Liver (tissue), 9 donors: ENCODE measurements around the gene UBASH3B. TPM values are rescaled to one million over a fixed set of nuclear protein-coding genes. Genes with fewer than 3 reads are reported as not detected.

ENCODE experiments used
- DNase-seq: peaks from one replicate; pipeline ENCODE4 v3.0.0-alpha.2; 2017; ENCODE audit warnings: low spot score
- H3K27ac ChIP-seq, 2 donors: one replicate each; pipeline ENCODE4 v1.7.0; 2013; ENCODE audit warnings: inconsistent platforms in 2 of 2, low read length in 2 of 2, control low read depth in 1 of 2, low read depth in 1 of 2, mild to moderate bottlenecking in 1 of 2
- H3K27me3 ChIP-seq, 4 donors: one replicate each; pipeline versions ENCODE4 v1.6.1 to v1.7.0; 2013; ENCODE audit warnings: low read length in 3 of 4, inconsistent platforms in 1 of 4, mild to moderate bottlenecking in 1 of 4, moderate library complexity in 1 of 4; ENCODE audit not compliant: control insufficient read depth in 4 of 4, insufficient read depth in 4 of 4
- H3K36me3 ChIP-seq, 4 donors: one replicate each; pipeline versions ENCODE4 v1.6.1 to v1.7.0; 2013; ENCODE audit warnings: low read length in 3 of 4, mild to moderate bottlenecking in 3 of 4, low read depth in 1 of 4, moderate library complexity in 1 of 4; ENCODE audit not compliant: control insufficient read depth in 4 of 4, insufficient read depth in 3 of 4
- H3K4me1 ChIP-seq, 4 donors: one replicate each; pipeline versions ENCODE4 v1.6.1 to v1.7.0; 2013; ENCODE audit warnings: low read length in 3 of 4, mild to moderate bottlenecking in 3 of 4, moderate library complexity in 1 of 4; ENCODE audit not compliant: control insufficient read depth in 4 of 4, insufficient read depth in 4 of 4
- H3K4me3 ChIP-seq, 3 donors: one replicate each; pipeline versions ENCODE4 v1.6.1 to v1.7.0; 2013; ENCODE audit warnings: low read length in 3 of 3, control low read depth in 1 of 3, low read depth in 1 of 3, mild to moderate bottlenecking in 1 of 3
- H3K9ac ChIP-seq, 2 donors: one replicate each; pipeline ENCODE4 v1.7.0; 2013; ENCODE audit warnings: low read length in 2 of 2, mild to moderate bottlenecking in 2 of 2, moderate library complexity in 2 of 2, control low read depth in 1 of 2, low read depth in 1 of 2
- H3K9me3 ChIP-seq, 4 donors: one replicate each; pipeline versions ENCODE4 v1.6.1 to v1.7.0; 2013; ENCODE audit warnings: low read length in 3 of 4; ENCODE audit not compliant: control insufficient read depth in 4 of 4
- EGR1 ChIP-seq, 2 donors: IDR thresholded peaks; 2 replicates each; pipeline ENCODE4 v1.6.1; 2016 to 2018; ENCODE audit warnings: antibody characterized with exemption in 2 of 2, low read depth in 2 of 2
- FOXA1 ChIP-seq: IDR thresholded peaks from 2 replicates; pipeline ENCODE4 v1.6.1; 2016; ENCODE audit warnings: antibody characterized with exemption
- FOXA2 ChIP-seq: IDR thresholded peaks from 2 replicates; pipeline ENCODE4 v1.6.1; 2016; ENCODE audit warnings: antibody characterized with exemption
- GABPA ChIP-seq, 2 donors: IDR thresholded peaks in 1 of 2; conservative IDR thresholded peaks in 1 of 2; 2 replicates each; pipeline ENCODE4 v1.6.1; 2016; ENCODE audit warnings: antibody characterized with exemption in 2 of 2, mild to moderate bottlenecking in 1 of 2, moderate library complexity in 1 of 2
- HNF4A ChIP-seq, 2 donors: conservative IDR thresholded peaks; 2 replicates each; pipeline ENCODE4 v1.6.1; 2016; ENCODE audit warnings: antibody characterized with exemption in 2 of 2, mild to moderate bottlenecking in 2 of 2
- HNF4G ChIP-seq: IDR thresholded peaks from 2 replicates; pipeline ENCODE4 v1.6.1; 2016; ENCODE audit warnings: antibody characterized with exemption
- JUND ChIP-seq, 2 donors: IDR thresholded peaks; 2 replicates each; pipeline ENCODE4 v1.6.1; 2016; ENCODE audit warnings: antibody characterized with exemption in 2 of 2
- NR2F2 ChIP-seq: IDR thresholded peaks from 2 replicates; pipeline ENCODE4 v1.6.1; 2016; ENCODE audit warnings: antibody characterized with exemption
- RAD21 ChIP-seq, 2 donors: IDR thresholded peaks; 2 replicates each; pipeline ENCODE4 v1.6.1; 2016; ENCODE audit warnings: antibody characterized with exemption in 2 of 2, mild to moderate bottlenecking in 2 of 2
- RXRA ChIP-seq, 2 donors: IDR thresholded peaks; 2 replicates each; pipeline ENCODE4 v1.6.1; 2017 to 2018; ENCODE audit warnings: antibody characterized with exemption in 2 of 2, mild to moderate bottlenecking in 1 of 2
- SP1 ChIP-seq: IDR thresholded peaks from 2 replicates; pipeline ENCODE4 v1.6.1; 2018; ENCODE audit warnings: antibody characterized with exemption, mild to moderate bottlenecking
- TAF1 ChIP-seq: conservative IDR thresholded peaks from 2 replicates; pipeline ENCODE4 v1.6.1; 2016; ENCODE audit warnings: antibody characterized with exemption, mild to moderate bottlenecking
- YY1 ChIP-seq: IDR thresholded peaks from 2 replicates; pipeline ENCODE4 v1.6.1; 2016; ENCODE audit warnings: antibody characterized with exemption, mild to moderate bottlenecking
- WGBS: extraction: QIAGEN DNeasy Blood & Tissue Kit; methylation state at CpG from one replicate; pipeline ENCODE4 v1.1.7; 2013; 5-methylcytosine and 5-hydroxymethylcytosine counted together
- polyA plus RNA-seq, 2 donors: library from polyadenylated mRNA; stranded (reverse) in 1 of 2; unstranded in 1 of 2; fragments of 200-250 nt in 1 of 2; fragments of >200 nt in 1 of 2; fragmentation: Nextera tagmentation in 1 of 2; extraction: Ambion mirVana in 1 of 2; gene quantifications; one replicate each; pipeline versions ENCODE4 v1.2.1 to v1.2.3, GENCODE V29; 2013 to 2015
- total RNA-seq, 2 donors: library from RNA; depleted of rRNA; stranded (reverse); fragments of >200 nt; gene quantifications; one replicate each; pipeline ENCODE4 v1.2.3, GENCODE V29; 2014
- TF ChIP-seq, protein P1 (sequence below): IDR thresholded peaks from 2 replicates; pipeline ENCODE4 v1.6.1; 2016; ENCODE audit warnings: antibody characterized with exemption
- TF ChIP-seq, protein P2 (sequence below): IDR thresholded peaks from 2 replicates; pipeline ENCODE4 v1.6.1; 2016; ENCODE audit warnings: antibody characterized with exemption, mild to moderate bottlenecking
- TF ChIP-seq, protein P3 (sequence below): IDR thresholded peaks from 2 replicates; pipeline ENCODE4 v1.6.1; 2016; ENCODE audit warnings: antibody characterized with exemption
- TF ChIP-seq, protein P4 (sequence below): IDR thresholded peaks from 2 replicates; pipeline ENCODE4 v1.6.1; 2016; ENCODE audit warnings: antibody characterized with exemption
- TF ChIP-seq, protein P5 (sequence below): fragments of 150-350 bp; IDR thresholded peaks from 2 replicates; pipeline ENCODE4 v1.5.1; 2017; ENCODE audit warnings: improper control_type of control experiment, low read depth, low read length; ENCODE audit not compliant: missing input control
- donor health status: healthy.
- donor health status: healthy.
- donor health status: healthy.
- donor health status: healthy.
- donor health status: healthy.

Gene UBASH3B
- total and polyA plus RNA-seq, 4 donors: 0.48 to 5.5 (median 2.5) TPM

DNA sequence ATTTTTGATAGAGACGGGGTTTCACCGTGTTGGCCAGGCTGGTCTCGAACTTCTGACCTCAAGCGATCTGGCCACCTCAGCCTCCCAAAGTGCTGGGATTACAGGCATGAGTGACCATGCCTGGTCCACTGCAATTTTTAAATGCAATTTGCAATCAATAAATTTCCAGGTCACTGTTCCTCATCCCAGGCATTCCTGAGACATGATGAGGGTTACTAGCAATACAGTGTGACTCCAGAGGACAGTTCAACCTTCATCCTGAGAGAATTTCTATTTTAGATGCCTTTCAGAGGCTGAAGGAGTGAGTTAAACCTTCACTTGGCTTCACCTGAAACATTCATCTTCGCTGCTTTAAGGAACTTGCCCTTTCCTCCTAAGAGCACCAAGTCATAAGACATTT is 9.7 kb upstream of the UBASH3B start:
- peaks cover 0 to 2% (median 0%) of the 10 kb centered on the region in 4 donors for H3K27me3 ChIP-seq
- no peak overlapping the region for H3K27ac ChIP-seq
- WGBS: 96% methylated on average over 5 of the region's 5 CpGs
- no peaks in the 10 kb centered on the region for H3K9me3 ChIP-seq
- no peak overlapping the region for H3K4me3 ChIP-seq
- no peaks in the 10 kb centered on the region for H3K4me1 ChIP-seq
- H3K9ac ChIP-seq: no peak overlapping the region
- H3K36me3 ChIP-seq: no peaks in the 10 kb centered on the region
- no peak for TF ChIP-seq HNF4G
- TF ChIP-seq FOXA2: no peak
- no peak for TF ChIP-seq YY1
- TF ChIP-seq HNF4A (conservative IDR thresholded peaks at IDR 0.05): no peak
- no peak for DNase-seq

DNA sequence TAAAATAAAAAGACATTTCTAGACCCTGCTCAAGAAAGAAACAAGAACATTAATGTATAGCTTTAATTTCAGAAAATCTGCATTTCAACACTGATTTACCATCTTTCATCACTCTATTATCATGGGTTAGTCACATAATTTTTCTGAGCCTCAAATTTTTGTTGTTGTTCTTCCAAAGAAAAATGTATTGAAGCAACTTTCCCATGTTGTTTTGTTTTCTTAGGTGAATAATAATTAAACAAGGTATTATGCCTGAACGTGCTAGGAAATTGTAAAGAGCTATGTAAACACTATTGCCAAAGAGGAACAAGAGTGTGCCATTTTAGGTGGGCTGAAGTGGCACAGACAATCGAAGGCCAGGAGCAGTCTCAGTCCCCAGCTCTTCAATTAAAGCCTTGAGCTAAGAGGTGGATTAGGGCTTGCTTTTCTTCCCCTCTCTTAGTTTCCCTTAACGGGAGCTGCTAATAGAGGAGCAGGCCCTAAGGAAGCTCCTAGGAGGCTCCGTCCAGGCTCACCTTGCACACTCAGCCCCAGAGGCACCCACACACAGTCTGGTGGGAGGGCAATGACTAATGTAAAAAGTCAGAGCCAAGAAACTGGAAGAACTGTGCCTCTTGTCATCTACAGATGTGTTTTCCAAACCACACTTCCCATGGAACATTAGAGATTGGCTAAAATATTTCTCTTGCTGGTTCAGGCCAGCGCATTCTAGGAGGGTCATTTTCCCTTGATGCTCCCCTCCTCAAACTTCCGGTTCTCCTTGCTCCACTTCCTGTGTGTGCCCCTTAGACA is 8.8 kb upstream of the UBASH3B start:
- 80% methylated on average over 6 of the region's 6 CpGs for WGBS
- Histone ChIP-seq H3K27me3 (peaks cover 0 to 2% (median 0%) of the 10 kb centered on the region in 4 donors), H3K27ac (no peak overlapping the region), H3K4me1 (no peaks in the 10 kb centered on the region), H3K9me3 (no peaks in the 10 kb centered on the region), H3K4me3 (no peak overlapping the region), H3K9ac (no peak overlapping the region), H3K36me3 (no peaks in the 10 kb centered on the region)
- no peak for DNase-seq
- TF ChIP-seq, protein P1, sequence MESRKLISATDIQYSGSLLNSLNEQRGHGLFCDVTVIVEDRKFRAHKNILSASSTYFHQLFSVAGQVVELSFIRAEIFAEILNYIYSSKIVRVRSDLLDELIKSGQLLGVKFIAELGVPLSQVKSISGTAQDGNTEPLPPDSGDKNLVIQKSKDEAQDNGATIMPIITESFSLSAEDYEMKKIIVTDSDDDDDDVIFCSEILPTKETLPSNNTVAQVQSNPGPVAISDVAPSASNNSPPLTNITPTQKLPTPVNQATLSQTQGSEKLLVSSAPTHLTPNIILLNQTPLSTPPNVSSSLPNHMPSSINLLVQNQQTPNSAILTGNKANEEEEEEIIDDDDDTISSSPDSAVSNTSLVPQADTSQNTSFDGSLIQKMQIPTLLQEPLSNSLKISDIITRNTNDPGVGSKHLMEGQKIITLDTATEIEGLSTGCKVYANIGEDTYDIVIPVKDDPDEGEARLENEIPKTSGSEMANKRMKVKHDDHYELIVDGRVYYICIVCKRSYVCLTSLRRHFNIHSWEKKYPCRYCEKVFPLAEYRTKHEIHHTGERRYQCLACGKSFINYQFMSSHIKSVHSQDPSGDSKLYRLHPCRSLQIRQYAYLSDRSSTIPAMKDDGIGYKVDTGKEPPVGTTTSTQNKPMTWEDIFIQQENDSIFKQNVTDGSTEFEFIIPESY: no peak
- TF ChIP-seq RAD21 (IDR thresholded peaks at IDR 0.05) (no peak), SP1 (no peak), FOXA1 (no peak), FOXA2 (no peak), HNF4A (conservative IDR thresholded peaks at IDR 0.05) (no peak), GABPA (IDR thresholded peaks at IDR 0.05 in 1 of 2, conservative IDR thresholded peaks at IDR 0.05 in 1 of 2) (no peak), EGR1 (IDR thresholded peaks at IDR 0.05; ENCODE audit: low read depth in 2 of 2) (no peak), JUND (IDR thresholded peaks at IDR 0.05) (no peak), TAF1 (no peak), YY1 (no peak), RXRA (IDR thresholded peaks at IDR 0.05) (no peak), HNF4G (no peak), NR2F2 (no peak)
- TF ChIP-seq, protein P2, sequence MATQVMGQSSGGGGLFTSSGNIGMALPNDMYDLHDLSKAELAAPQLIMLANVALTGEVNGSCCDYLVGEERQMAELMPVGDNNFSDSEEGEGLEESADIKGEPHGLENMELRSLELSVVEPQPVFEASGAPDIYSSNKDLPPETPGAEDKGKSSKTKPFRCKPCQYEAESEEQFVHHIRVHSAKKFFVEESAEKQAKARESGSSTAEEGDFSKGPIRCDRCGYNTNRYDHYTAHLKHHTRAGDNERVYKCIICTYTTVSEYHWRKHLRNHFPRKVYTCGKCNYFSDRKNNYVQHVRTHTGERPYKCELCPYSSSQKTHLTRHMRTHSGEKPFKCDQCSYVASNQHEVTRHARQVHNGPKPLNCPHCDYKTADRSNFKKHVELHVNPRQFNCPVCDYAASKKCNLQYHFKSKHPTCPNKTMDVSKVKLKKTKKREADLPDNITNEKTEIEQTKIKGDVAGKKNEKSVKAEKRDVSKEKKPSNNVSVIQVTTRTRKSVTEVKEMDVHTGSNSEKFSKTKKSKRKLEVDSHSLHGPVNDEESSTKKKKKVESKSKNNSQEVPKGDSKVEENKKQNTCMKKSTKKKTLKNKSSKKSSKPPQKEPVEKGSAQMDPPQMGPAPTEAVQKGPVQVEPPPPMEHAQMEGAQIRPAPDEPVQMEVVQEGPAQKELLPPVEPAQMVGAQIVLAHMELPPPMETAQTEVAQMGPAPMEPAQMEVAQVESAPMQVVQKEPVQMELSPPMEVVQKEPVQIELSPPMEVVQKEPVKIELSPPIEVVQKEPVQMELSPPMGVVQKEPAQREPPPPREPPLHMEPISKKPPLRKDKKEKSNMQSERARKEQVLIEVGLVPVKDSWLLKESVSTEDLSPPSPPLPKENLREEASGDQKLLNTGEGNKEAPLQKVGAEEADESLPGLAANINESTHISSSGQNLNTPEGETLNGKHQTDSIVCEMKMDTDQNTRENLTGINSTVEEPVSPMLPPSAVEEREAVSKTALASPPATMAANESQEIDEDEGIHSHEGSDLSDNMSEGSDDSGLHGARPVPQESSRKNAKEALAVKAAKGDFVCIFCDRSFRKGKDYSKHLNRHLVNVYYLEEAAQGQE: no peak
- TF ChIP-seq, protein P3, sequence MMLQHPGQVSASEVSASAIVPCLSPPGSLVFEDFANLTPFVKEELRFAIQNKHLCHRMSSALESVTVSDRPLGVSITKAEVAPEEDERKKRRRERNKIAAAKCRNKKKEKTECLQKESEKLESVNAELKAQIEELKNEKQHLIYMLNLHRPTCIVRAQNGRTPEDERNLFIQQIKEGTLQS: no peak
- TF ChIP-seq, protein P4, sequence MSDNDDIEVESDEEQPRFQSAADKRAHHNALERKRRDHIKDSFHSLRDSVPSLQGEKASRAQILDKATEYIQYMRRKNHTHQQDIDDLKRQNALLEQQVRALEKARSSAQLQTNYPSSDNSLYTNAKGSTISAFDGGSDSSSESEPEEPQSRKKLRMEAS: no peak
- TF ChIP-seq, protein P5, sequence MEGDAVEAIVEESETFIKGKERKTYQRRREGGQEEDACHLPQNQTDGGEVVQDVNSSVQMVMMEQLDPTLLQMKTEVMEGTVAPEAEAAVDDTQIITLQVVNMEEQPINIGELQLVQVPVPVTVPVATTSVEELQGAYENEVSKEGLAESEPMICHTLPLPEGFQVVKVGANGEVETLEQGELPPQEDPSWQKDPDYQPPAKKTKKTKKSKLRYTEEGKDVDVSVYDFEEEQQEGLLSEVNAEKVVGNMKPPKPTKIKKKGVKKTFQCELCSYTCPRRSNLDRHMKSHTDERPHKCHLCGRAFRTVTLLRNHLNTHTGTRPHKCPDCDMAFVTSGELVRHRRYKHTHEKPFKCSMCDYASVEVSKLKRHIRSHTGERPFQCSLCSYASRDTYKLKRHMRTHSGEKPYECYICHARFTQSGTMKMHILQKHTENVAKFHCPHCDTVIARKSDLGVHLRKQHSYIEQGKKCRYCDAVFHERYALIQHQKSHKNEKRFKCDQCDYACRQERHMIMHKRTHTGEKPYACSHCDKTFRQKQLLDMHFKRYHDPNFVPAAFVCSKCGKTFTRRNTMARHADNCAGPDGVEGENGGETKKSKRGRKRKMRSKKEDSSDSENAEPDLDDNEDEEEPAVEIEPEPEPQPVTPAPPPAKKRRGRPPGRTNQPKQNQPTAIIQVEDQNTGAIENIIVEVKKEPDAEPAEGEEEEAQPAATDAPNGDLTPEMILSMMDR: no peak
